ENCODE results near the gene FUOM.
"Not testable (repeated sequence)": the region's sequence is repeated elsewhere in the genome, so short reads cannot be mapped to it uniquely, and the experiment has no call there.

Gene FUOM

GRCh38 chr10:133388973-133389818, 31.4 kb upstream of the FUOM start:
- DNase-seq (ENCODE audit: low read depth in 2 of 2), result no peak

GRCh38 chr10:133388236-133388972, 30.6 kb upstream of the FUOM start:
- DNase-seq (ENCODE audit: low read depth in 2 of 2), result no peak

DNA sequence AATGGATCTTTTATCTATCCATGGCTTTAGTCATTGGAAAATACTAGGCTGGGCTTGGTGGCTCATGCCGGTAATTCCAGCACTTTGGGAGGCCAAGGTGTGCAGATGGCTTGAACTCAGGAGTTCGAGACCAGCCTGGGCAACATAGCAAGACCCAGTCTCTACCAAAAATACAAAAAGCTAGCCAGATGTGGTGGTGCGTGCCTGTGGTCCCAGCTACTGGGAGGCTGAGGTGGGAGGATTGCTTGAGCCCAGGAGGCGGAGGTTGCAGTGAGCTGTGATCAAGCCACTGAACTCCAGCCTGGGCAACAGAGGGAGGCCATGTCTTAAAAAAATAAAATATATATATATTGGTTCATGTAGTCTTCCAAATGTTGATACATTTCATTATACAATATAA, 29.1 kb upstream of the FUOM start:
- DNase-seq (ENCODE audit: low read depth in 2 of 2), result not testable (repeated sequence)

GRCh38 chr10:133385214-133385613, 27.4 kb upstream of the FUOM start:
- no peak for DNase-seq (ENCODE audit: low read depth in 2 of 2)

DNA sequence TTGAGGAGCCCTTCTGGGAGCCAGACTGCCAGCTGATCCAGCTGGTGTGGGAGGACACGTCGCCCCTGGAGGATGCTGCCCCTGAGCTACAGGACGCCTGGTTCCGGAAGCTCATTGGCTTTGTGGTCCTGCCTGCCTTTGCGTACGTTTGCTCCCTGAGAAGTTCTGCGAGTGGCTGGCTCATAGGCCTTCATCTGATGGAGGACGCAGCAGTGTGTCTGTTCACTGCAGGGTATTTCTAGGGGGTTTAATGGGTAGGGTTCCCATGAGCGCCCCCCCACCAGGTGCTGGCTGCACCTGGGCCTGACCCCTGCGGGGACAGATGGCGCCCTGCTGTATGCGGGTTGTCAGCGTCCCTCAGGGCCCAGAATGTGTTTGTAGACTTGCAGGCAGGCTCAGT, 26.3 kb upstream of the FUOM start:
- DNase-seq (ENCODE audit: low read depth in 2 of 2), result no peak

GRCh38 chr10:133383551-133383950, 25.7 kb upstream of the FUOM start:
- no peak for DNase-seq (ENCODE audit: low read depth in 2 of 2)

GRCh38 chr10:133381036-133381435, 23.2 kb upstream of the FUOM start:
- no peak for DNase-seq (ENCODE audit: low read depth in 2 of 2)

- no peak for DNase-seq (ENCODE audit: low read depth in 2 of 2)
Observed at GRCh38 chr10:133379801-133380666, 22.2 kb upstream of the FUOM start.

- no peak for DNase-seq (ENCODE audit: low read depth in 2 of 2)
Observed at GRCh38 chr10:133379152-133379800, 21.5 kb upstream of the FUOM start, which contains the start of gene PAOX. TSS of gene PAOX (plus strand) at chr10:133379262. CDS start at chr10:133379317, 55 bp downstream.

- no peak for DNase-seq (ENCODE audit: low read depth in 2 of 2)
Observed at GRCh38 chr10:133378251-133379096, 20.7 kb upstream of the FUOM start.

DNA sequence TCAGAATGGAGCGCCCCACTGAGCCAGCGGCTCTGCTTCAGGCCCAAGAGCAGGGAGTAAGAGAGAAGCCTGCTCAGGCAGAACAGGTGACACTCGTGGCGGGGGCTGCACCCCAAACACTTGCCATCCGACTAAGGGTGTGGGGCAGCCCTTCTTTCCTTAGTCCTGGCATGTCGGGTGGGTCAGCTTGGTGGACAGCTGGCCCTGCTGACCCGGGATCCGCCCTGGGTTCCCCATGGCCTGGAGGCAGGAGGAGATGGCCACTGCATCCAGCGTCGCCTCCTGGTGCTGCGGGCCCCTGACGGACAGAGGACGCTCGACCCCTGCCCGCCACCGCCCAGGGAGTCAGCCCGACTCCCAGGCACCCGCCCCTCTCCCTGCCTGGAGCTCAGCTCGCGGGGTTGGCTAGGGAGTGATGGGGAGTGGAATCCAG, 20.0 kb upstream of the FUOM start:
- DNase-seq (ENCODE audit: low read depth in 2 of 2), result no peak

GRCh38 chr10:133377025-133377817, 19.4 kb upstream of the FUOM start:
- no peak for DNase-seq (ENCODE audit: low read depth in 2 of 2)

- DNase-seq (ENCODE audit: low read depth in 2 of 2), result not testable (repeated sequence)
Observed at GRCh38 chr10:133376183-133376582, 18.4 kb upstream of the FUOM start.

- DNase-seq (ENCODE audit: low read depth in 2 of 2), result no peak
Observed at GRCh38 chr10:133375357-133376115, 17.7 kb upstream of the FUOM start.

DNA sequence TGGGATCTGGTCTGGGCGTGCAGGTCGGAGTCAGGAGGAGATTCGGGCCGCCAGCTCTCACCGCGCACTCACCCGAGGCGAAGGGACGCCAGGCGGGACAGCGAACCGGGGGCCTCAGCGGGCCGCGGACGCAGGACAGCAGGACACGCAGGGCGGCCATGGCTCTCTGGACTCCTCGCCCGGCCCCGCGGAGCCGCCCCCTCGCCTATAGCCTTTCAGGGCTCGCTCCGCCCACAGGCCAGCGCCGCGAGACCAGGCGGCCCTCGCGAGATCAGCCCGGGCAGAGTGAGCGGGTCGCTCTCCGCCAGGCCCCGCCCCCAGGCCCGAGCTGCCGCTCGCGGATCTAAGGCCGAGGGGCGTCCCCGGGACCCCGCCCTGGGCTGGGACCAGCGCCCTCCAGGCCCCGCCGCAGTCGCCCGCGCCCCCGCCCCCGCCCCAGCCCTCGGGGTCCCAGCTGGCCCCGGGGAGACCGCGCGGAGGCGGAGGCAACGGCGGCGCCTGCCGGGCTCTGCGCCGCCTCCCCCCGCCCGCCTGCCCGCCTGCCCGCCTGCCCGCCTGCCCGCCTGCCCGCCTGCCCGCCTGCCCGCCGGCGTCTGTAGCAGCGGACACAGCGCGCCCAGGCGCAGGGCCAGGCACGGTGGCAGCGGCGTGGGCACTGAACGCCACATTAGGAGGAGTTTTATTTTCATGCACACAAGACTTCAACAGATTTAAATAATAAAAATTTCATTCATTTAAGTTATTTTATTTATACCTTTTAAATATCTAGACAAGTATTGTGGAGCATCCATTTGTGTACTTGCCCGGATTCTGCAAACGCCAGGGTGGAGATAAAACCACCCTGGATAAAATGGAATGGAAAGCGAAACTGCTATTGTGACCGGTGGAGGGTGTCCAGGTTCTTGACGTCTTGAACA, 15.6 kb upstream of the FUOM start, which contains the start of gene ECHS1:
ECHS1 (minus strand) TSS at position 181 of the 917 bp plus-strand sequence; CDS start at position 160, 21 bp downstream.
- DNase-seq (ENCODE audit: low read depth in 2 of 2), result peak; percentile 83 to 85

- DNase-seq (ENCODE audit: low read depth in 2 of 2), result no peak
Observed at GRCh38 chr10:133372507-133372906, 14.7 kb upstream of the FUOM start.

DNA sequence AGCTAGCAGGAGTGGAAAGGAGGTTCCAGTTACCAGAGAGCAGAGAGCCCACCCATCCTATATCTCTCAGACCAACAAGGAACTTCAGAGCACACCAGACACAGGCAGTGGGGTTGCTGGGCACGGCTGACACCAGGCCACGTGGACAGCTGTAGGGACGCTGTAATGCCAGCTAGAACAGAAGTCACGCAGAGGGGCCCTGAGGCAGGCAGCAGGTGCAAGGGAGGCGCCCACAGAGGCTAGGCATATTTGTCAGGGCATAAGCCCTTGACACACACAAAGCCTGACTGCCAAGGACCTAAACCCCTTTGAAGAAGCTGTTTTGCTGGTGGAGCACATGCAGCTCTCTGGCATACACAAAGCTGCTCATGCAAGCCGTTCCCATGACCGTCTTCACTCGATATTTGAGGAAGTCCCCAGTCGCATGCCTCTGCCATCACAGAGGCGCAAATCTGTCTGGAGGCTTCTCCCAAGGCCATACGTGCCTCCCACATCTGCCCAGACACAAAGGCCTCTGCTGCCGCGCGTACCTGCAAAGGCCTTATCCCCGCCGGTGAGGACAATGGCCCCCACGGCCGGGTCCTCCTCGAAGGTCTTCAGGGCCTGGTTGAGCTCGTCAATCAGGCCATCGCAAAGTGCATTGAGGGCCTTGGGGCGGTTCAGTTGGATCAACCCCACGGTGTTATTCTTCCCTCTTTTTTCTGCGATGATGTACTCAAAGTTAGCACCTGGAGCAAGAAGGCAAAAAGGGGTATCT, 12.4 kb upstream of the FUOM start:
- DNase-seq (ENCODE audit: low read depth in 2 of 2), result no peak
